Skin of body (tissue), 2 donors: ENCODE measurements around the gene CRTAP. TPM values are rescaled to one million over a fixed set of nuclear protein-coding genes. Genes with fewer than 3 reads are reported as not detected.
A peak's percentile ranks its signal among the peaks of the same experiment; 100 is the strongest.
"Not testable (repeated sequence)": the region's sequence is repeated elsewhere in the genome, so short reads cannot be mapped to it uniquely, and the experiment has no call there.

Experiments
- DNase-seq: peaks from one replicate; lab custom pipeline; 2025; lab: John Stamatoyannopoulos, UW
- total RNA-seq: library from RNA; depleted of rRNA; stranded (reverse); fragments of >200 nt; gene quantifications from one replicate; pipeline ENCODE4 v1.2.3, GENCODE V29; 2014

CRTAP gene
- 140 TPM for total RNA-seq

DNA sequence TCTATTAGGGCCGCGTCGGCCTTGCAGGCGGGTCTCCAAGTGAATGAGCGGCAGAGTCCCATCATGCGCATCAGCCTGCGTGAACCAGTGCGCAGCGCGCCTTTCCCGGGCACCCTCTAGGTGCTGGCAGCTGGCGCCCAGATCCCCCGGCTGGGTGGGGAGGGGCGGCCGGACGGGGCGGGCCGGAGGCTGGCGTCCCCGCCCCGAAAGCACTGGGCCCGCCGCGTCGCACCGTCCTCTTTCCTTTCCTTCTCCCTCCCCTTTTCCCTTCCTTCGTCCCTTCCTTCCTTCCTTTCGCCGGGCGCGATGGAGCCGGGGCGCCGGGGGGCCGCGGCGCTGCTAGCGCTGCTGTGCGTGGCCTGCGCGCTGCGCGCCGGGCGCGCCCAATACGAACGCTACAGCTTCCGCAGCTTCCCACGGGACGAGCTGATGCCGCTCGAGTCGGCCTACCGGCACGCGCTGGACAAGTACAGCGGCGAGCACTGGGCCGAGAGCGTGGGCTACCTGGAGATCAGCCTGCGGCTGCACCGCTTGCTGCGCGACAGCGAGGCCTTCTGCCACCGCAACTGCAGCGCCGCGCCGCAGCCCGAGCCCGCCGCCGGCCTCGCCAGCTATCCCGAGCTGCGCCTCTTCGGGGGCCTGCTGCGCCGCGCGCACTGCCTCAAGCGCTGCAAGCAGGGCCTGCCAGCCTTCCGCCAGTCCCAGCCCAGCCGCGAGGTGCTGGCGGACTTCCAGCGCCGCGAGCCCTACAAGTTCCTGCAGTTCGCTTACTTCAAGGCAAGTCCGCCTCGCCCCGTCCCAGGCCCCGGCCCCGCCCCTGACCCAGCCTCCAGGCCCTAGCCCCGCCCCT lies at the start of gene CRTAP:
Gene CRTAP, plus strand, starts transcription at position 243 of the 850 bp plus-strand sequence. Its CDS starts 64 bp downstream, at position 307.
- DNase-seq, result peak; percentile 84

DNA sequence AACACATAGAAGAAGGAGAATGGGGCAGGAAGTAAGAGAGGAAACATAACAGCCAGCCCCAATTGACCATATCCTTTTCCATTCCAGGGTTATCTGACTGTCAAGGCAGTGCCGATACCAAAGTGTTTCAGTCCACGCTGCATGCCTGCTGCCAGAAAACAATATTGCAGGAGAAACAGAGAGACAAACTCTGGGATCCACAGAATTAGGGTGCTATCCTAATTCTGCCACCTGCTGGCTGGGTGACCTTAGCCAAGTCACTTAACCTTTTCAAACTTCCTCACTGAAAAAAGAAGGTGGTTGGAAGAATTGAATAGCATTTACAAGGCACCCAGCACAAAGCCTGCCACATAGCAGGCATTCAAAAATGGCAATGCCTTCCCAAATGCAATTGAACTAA lies 48.9 kb upstream of the CRTAP start:
- no peak for DNase-seq

DNA sequence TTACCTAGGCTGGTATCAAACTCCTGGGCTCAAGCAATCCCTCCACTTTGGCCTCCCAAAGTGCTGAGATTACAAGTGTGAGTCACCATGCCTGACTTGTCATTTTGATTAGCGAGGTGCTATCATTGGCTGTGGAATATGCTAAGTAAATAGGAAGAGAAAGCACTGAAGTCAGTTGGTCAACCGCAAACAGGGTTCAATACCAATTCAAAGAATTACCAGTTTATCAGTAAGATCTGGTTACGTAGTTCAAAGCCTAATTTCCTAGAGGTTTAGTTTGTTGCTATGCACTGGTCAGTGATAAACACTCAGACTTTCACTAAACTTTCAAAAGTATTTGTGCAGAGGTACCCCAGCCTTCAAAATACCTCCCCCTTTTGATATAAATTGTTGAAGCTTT lies 46.3 kb upstream of the CRTAP start:
- DNase-seq, result no peak

DNA sequence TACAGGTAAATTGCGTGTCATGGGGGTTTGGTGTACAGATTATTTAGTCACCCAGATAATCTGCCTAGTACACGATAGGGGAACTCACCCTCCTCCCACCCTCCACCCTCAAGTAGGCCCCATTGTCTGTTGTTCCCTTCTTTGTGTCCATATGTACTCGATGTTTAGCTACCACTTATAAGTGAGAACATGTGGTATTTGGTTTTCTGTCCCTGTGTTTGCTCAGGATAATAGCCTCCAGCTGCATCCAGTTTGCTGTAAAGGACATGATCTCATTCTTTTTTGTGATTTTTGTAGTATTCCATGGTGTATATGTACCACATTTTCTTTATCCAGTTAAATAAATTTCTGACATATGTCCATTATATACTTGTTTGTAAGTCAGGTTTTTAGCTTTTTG lies 44.0 kb upstream of the CRTAP start:
- peak; percentile 71 for DNase-seq

DNA sequence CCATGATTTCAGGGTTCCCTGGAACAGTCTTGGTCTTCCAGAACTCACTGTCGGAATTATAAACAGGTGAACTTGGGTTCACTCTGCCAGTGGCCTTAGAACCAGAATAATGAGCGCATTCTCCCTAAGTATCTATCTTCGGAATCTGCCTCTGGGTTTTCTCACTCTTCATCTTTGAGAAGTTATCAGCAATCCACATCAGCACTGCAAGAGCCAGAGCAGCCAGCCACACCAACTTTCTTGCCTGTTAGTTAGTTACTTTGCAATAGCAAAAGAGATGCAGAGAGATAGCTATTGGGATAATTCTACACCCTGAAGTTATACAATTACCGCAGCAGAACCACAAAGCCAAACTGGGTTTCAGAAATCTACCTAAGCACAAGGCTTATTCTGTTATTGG lies 42.6 kb upstream of the CRTAP start:
- DNase-seq, result no peak

DNA sequence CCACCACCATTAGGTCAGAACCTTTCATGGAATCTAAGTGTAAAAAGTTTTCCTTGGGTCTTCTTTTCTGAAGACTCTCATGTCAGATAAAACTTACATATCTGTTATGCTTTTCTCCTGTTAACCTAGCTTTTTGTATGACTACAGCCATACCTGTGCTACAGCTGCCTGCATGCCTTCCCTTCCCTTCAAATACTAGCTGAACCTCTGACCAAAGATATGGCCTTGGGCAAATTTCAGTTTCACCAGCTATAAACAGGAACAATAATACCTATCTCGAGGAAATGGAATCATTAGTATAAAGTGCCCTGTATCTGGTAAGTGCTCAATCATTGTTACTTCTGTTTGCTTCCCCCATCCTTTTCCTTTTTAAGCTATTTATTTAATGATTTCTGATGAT lies 41.9 kb upstream of the CRTAP start:
- no peak for DNase-seq

DNA sequence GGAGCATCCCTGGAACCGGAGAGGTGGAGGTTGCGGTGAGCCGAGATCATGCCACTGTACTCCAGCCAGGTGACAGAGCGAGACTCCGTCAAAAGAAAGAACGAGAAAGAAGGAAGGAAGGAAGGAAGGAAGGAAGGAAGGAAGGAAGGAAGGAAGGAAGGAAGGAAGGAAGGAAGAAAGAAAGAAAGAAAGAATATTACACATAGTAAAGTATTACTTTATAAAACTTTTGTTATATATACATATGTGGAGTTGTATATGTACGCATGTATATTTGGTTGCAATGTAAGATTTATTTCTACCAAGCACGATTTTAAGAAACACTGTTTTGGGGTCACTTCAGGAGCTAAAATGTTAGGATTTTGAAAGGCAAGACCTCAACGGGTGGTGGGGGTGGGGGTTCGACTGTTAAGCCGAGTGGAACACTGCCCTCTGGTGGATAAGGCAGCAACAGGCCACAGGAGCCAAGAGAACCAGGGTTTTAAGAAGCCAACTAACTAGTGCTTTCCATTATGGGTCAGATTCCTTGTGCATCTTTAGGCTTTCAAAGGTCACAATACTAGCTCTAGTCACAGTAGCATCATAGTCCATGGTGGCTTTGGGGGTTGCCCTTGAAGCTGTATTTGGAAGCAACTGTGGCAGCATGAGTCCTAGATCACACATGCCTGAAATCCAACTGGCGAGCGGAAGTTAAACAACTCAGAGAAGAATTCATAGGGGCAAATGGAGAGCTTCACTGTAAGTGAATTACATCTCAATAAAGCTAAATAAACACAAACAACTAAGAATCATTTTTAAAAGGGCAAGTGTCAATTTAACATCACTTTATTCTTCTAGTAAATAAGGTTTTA lies 39.4 kb upstream of the CRTAP start:
- no peak for DNase-seq

DNA sequence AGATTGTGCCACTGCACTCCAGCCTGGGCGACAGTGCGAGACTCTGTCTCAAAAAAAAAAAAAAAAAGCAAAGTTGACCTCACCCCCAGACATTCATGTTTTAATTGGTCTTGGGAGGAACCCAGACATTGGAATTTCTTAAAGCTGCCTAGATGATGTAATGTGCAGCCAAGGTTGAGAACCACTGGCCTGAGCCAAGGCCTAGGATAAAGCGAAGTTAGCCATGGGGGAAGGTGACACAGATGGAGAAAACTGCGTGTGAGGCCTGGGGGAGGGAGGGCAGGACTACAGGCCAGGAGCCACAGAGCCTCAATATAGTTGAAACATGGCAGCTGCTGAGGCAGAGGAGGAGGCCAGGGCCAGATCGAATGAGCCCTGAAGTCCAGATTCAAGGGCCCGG lies 37.8 kb upstream of the CRTAP start:
- no peak for DNase-seq

DNA sequence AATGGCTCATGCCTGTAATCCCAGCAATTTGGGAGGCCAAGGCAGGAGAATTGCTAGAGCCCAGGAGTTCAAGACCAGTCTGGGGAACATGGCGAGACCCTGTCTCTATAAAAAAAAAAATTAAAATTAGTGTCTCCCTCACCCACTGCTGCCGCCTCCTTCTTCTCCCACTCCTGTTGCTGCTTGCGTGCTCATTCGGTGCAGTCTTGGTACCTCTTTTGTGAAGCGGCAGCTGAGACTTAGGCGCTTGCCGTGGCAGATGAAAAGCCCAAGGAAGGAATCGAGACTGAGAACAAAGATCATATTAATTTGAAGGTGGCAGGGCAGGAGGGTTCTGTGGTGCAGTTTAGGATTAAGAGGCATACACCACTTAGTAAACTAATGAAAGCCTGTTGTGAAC lies 36.9 kb upstream of the CRTAP start:
- DNase-seq, result no peak

DNA sequence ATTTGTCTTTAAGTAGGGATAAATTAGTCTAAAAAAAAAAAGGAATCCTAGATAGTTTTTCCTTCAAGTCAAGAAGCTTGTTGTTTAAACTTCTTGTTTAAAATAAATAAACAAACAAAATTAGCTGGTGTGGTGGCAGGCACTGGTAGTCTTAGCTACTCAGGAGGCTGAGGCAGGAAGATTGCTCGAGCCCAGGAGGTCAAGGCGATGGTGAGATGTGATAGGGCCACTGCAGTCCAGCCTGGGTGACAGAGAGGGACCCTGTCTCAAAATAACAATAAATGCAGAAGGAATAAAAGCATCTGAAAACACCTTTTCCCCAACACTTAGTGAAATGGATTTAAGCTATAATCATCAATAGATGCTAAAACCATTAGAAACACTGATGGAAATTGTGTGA lies 35.8 kb upstream of the CRTAP start:
- no peak for DNase-seq

DNA sequence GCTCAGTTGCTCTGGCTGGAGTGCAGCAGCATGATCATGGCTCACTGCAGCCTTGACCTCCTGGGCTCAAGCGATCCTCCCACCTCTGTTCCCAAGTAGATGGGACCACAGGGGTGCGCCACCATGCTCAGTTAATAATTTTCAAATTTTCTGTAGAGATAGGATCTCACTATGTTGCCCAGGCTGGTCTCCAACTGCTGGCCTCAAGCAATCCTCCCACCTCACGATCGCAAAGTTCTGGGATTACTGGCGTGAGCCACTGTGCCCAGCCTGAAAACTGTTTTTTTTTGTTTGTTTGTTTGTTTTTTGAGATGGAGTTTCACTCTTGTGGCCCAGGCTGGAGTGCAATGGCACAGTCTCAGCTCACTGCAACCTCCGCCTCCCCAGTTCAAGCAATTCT lies 34.0 kb upstream of the CRTAP start:
- DNase-seq, result not testable (repeated sequence)

DNA sequence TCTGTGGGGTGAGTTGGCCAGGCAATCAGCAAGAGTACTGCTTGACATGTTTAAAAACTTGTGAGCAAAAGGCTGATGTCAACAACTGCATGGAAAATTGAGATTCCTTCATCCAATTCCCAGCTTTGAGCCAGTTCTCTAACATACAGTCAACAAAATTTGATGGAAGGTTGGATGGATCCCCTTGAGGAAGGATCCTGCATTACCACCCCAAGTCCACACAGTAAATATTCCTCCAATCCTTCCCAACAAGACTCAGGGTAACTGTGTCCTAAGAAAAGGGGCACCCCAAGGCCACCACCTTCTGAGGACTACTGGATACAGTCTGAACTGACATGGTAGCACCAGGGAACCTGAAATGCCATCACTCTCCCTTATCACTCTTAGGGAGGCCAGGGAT lies 32.0 kb upstream of the CRTAP start:
- DNase-seq, result no peak

DNA sequence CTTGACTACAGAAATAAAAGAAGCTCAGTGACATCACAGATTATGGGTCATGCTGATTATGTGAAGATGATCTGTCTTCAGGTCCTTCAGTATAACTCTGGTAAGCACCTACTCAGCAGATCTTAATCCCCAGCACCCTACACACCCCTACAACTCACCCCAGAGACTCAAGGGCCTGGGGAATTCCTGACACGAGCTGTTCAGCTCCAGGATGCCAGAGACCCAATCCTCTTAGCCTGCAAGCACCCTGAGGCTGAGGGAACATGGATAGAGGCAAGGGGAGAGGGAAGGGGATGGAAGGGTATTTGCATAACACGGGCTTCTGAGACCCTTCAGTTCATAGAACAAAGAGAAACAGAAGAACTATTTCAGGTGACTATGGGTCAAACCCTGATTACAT lies 29.9 kb upstream of the CRTAP start:
- no peak for DNase-seq

DNA sequence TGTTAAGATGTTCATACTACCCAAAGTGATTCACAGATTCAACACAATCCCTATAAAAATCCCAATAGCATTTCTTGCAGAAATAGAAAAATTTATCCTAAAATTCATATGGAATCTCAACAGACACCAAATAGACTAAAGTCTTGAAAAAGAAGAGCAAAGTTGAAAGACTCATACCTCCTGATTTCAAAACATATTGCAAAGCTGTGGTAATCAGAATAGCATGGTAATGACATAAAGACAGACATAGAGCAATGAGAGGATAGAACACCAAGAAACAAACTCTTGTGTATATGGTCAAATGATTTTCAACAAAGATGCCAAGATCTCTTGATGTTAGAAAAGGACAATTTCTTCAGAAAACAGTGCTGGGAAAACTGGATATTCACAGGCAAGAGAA lies 25.1 kb upstream of the CRTAP start:
- DNase-seq, result no peak

DNA sequence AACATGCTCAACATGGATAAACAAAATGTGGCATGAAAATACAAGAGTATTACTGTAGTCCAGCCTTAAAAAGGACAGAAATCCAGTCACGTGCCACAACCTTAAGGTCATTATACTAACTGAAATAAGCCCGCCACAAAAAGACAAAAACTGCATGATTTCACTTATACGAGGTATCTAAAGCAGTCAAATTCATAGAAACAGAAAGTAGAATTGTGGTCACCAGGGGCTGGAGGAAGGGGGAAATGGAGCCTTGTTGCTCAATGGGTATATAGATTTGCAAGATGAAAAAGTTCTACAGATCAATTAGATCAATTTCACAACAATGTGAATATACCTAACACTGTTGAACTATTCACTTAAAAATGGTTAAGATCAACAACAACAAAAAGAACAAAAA lies 24.3 kb upstream of the CRTAP start:
- no peak for DNase-seq

DNA sequence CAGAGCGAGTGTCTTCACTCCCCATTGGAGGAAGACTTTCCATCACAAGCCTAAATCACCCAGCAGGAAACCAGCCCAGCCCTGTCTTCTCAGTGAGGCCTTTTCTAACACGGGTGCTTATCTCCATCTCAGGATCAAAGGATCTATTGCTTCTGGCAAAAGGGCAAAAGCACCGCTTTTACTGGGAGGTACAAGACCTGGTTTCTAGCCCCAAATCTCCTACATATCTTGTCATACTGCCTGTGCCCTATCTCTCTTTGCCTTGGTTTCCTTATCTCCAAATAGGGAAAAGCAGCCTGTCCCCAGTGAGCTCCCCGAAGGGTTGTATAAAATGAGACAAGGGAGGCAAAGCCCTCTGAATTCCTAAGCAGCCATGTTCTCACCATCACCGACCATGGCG lies 22.1 kb upstream of the CRTAP start:
- DNase-seq, result no peak

DNA sequence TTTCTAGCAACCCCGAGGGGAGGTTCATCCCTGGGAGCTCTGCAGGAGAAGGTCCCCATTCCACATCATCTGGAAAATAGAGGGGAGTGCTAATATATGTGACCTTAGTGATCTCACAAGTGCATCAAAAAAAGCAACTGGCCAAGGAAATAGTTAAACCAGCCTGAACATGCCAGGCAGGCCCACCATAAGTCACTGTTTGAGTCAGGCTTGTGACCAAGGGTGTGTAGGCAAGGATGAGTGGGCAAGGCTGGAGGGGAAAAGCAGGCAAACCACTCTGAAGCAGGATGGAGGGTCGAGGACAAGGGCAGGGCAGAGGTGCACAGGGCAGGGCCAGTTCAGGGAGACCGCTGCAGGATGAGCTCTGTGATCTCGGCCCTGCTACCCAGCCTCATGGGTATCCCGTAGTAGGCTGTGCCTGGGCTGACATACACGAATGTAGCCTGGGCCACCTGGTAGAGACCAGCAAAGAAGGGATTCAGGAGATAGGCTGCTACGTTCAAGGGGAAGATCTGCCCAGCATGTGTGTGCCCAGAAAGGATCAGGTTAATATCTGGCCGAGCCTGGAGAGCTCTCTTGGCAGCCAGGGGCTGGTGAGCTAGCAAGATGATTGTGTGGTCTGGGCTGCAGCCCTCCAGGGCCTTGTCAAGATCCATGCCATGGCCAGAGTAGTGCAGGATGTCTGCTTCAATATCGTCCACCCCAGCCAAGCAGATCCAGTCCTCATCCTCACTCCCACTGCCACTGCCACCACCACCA lies 21.1 kb upstream of the CRTAP start:
- DNase-seq, result no peak

DNA sequence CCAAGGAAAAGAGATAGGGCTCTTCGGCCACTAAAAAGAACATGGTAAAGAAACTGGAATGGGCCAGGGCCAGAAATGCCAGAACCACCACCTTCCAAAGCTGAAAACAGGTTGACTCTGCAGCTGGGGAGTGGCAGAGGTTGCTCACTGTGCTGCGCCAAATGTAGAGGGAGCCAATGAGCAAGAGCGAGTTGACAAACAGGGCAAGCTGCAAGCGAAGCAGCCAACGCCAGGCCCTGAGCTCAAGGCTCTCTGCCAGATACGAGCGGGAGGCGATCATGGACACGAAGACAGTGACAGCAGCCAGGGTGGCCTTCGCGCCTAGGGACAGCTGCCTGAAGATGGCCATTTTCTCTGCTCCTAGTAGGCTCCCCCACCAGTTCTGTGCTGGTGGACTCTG lies 20.0 kb upstream of the CRTAP start:
- DNase-seq, result no peak

DNA sequence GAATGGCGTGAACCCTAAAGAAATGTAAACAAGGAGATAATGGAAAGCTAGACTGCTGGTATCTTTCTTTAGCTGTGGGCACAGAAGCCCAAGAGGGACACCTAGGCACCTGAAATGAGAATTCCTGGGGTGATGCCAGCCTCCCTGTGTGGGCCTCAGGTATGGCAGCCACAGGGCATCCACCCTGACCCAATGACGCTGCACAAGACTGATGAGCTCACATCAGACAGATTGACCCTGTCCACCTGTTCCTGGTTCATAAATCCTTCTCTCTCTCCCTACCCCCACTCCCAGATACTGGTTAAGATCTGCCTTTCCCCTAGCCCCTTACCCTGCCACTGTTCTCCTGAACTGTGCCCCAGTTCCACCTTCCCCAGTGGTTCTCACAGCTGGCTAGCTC lies 18.4 kb upstream of the CRTAP start:
- DNase-seq, result no peak

DNA sequence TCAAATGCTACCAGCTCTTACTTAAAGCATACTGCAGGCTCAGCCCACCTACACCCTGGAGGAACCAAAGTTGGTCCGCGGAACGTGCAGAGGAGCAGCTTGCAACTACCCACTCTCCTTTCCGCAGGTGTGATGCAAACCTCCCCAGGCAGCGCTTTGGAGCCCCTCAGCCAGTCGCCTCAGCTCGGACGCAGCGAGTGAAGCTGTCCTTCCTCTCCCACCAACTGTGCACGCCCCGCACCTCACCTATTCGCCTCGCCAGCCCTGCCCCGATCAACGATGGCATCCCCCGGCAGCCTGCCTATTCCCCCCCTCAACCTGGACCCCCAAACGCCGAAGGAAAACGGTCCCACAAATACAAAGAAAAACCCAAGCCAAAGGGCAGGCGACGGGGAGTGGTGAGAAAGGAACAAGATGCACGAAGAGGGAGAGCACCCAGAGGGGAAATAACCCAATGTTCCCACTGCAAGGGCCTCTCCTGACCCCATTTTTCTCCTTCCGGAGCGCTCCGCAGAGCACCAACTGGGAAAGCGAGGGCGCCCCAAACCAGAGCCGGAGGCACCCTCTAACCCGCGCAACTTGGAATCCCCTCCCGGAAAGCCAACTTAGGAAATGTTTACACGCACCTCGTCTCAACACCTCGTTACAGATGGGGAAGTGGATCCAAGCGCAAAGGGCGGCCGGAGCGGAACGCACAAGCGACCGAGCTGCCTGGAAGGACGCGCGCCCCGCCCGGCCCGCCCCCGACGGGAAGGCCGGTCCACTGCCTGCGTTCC lies 17.5 kb upstream of the CRTAP start:
- DNase-seq, result peak; percentile 22

DNA sequence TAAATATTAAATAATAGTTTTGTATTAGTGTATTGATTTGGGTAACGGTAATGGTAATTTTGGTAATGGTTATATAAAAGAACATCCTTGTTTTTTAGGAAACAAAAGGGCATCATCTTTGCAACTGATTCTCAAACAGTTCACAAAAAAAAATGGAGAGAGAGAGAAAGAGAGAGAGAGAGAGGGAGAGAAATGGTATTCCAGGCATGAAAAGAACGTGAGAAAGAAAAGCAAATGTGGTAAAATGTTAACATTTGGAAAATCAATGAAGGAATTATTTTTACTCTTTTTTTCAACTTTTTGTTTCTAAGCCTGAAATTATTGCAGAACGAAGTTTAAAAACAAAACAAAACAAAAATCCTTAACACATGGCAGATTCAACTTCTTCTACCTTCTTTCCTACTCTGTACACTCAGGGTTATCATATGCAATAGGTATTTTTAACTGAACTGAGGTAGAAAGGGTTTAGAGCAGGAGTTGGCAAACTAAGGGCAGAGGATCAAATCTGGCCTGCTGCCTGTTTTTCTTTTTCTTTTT lies 14.6 kb upstream of the CRTAP start:
- DNase-seq, result no peak
